Keratinocyte (primary cell): Measurements from ENCODE around the gene UPF1.

Source experiments
- CTCF ChIP-seq, 3 experiments: IDR thresholded peaks in 1 of 3; conservative IDR thresholded peaks in 1 of 3; optimal IDR thresholded peaks in 1 of 3; 2 replicates in 2 of 3; 3 replicates in 1 of 3; pipeline versions ENCODE3 to v1.5.1; 2011; ENCODE audit warnings: low read length in 3 of 3, mild to moderate bottlenecking in 3 of 3, moderate library complexity in 2 of 3, control low read depth in 1 of 3, inconsistent platforms in 1 of 3; ENCODE audit not compliant: insufficient read depth in 2 of 3; ENCODE audit errors: extremely low read depth in 1 of 3
- EZH2 ChIP-seq: IDR thresholded peaks from one replicate; pipeline ENCODE4 v1.6.1; 2012; ENCODE audit warnings: inconsistent platforms, mild to moderate bottlenecking, low read length, moderate library complexity

DNA sequence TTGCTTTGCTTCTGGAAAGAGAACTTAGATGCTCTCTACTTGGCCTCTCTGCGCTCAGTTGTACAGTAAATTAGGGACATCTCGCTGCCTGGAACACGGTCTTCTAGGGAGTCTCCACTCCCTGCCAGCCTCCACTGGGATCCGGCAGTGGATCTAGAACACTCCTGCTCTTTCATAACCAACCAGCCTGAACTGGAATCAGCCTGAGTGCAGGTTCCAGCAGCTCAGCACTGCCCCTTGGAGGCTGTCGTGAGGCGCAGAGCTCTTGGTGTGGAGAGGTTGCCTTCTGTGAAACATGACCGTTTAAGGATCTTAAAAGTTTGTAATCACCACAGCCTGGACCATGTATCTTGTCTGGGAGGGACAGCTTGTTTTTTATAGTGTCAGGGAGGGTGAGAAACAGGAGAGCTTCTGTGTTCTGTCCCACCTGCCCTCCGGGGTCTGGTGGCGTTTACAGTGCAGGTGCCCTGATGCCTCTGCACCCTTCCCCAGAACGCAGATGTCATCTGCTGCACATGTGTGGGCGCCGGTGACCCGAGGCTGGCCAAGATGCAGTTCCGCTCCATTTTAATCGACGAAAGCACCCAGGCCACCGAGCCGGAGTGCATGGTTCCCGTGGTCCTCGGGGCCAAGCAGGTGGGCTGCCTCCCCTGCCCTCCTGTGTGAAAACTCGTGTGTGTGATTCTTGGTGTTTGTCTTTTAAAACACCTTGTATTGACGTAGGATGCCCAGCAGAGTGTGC lies 24.8 kb downstream of the UPF1 start:
- peak; percentile 53 to 60 (median 56) for TF ChIP-seq CTCF (optimal IDR thresholded peaks at IDR 0.05 in 1 of 3, IDR thresholded peaks at IDR 0.05 in 1 of 3, conservative IDR thresholded peaks at IDR 0.05 in 1 of 3; ENCODE audit: extremely low read depth in 1 of 3, insufficient read depth in 2 of 3, low read length in 3 of 3)
- no peak for TF ChIP-seq EZH2
